Progenitor cell of endocrine pancreas (in vitro differentiated cells): ENCODE results near the gene PXMP4. TPM values are rescaled to one million over a fixed set of nuclear protein-coding genes. Genes with fewer than 3 reads are reported as not detected.
A peak's percentile ranks its signal among the peaks of the same experiment; 100 is the strongest.

ENCODE experiments used
- DNase-seq: peaks from one replicate; pipeline ENCODE4 v3.0.0; 2021; ENCODE audit warnings: low spot score; ENCODE audit not compliant: unreplicated experiment
- H3K27ac Mint-ChIP-seq: 2 replicates; pipeline ENCODE4 v1.8.0; 2021; ENCODE audit warnings: mild to moderate bottlenecking, moderate library complexity, mixed read lengths
- H3K27me3 Mint-ChIP-seq: 2 replicates; pipeline ENCODE4 v1.8.0; 2021; ENCODE audit warnings: mixed read lengths
- H3K36me3 Mint-ChIP-seq: 2 replicates; pipeline ENCODE4 v1.8.0; 2022; ENCODE audit warnings: mixed read lengths; ENCODE audit not compliant: insufficient read depth
- H3K4me1 Mint-ChIP-seq: 2 replicates; pipeline ENCODE4 v1.8.0; 2021; ENCODE audit warnings: low read depth, mixed read lengths
- H3K4me3 Mint-ChIP-seq: 2 replicates; pipeline ENCODE4 v1.8.0; 2021; ENCODE audit warnings: low read depth, mild to moderate bottlenecking, moderate library complexity, mixed read lengths
- H3K9me3 Mint-ChIP-seq: 2 replicates; pipeline ENCODE4 v1.8.0; 2021; ENCODE audit warnings: low read depth, mixed read lengths
- CTCF ChIP-seq: fragments of 200-600 bp; sonication (generic); IDR thresholded peaks from one replicate; pipeline ENCODE4 v1.5.0; 2021; ENCODE audit warnings: antibody characterized with exemption, mild to moderate bottlenecking; ENCODE audit not compliant: unreplicated experiment
- total RNA-seq: library from RNA; stranded (reverse); gene quantifications from 2 replicates; pipeline ENCODE4 v1.2.1, GENCODE V29; 2021

PXMP4 gene
- total RNA-seq, 1 donor from 2014 or later, result 5.0 TPM

- DNase-seq, result peak; percentile 50
- TF ChIP-seq CTCF, result peak; percentile 11
- H3K27me3 Mint-ChIP-seq, result no peaks in the 10 kb centered on the region
- peak overlapping the region; percentile 80 for H3K27ac Mint-ChIP-seq
- H3K4me3 Mint-ChIP-seq, result peak overlapping the region; percentile 77
- peaks cover 2% of the 10 kb centered on the region for H3K36me3 Mint-ChIP-seq
- H3K4me1 Mint-ChIP-seq, result peaks cover 17% of the 10 kb centered on the region
- H3K9me3 Mint-ChIP-seq, result no peaks in the 10 kb centered on the region
Measured at GRCh38 chr20:33685328-33686099, 34.6 kb downstream of the PXMP4 start.

- DNase-seq, result no peak
- no peaks in the 10 kb centered on the region for H3K27me3 Mint-ChIP-seq
- H3K4me3 Mint-ChIP-seq, result peak overlapping the region; percentile 77
- no peaks in the 10 kb centered on the region for H3K9me3 Mint-ChIP-seq
- peak overlapping the region; percentile 93 for H3K27ac Mint-ChIP-seq
- no peak for TF ChIP-seq CTCF
- peaks cover 17% of the 10 kb centered on the region for H3K4me1 Mint-ChIP-seq
- peaks cover 2% of the 10 kb centered on the region for H3K36me3 Mint-ChIP-seq
Measured at GRCh38 chr20:33684533-33685327, 35.4 kb downstream of the PXMP4 start.

GRCh38 chr20:33681728-33682353 is 38.3 kb downstream of the PXMP4 start:
- H3K9me3 Mint-ChIP-seq, result no peaks in the 10 kb centered on the region
- DNase-seq, result no peak
- H3K4me1 Mint-ChIP-seq, result peaks cover 11% of the 10 kb centered on the region
- peak overlapping the region; percentile 9 for H3K27ac Mint-ChIP-seq
- TF ChIP-seq CTCF, result no peak
- H3K36me3 Mint-ChIP-seq, result peaks cover 9% of the 10 kb centered on the region
- H3K27me3 Mint-ChIP-seq, result no peaks in the 10 kb centered on the region
- H3K4me3 Mint-ChIP-seq, result no peak overlapping the region

- H3K27me3 Mint-ChIP-seq, result no peaks in the 10 kb centered on the region
- DNase-seq, result no peak
- no peak for TF ChIP-seq CTCF
- H3K4me1 Mint-ChIP-seq, result peaks cover 8% of the 10 kb centered on the region
- H3K36me3 Mint-ChIP-seq, result peaks cover 9% of the 10 kb centered on the region
- H3K27ac Mint-ChIP-seq, result no peak overlapping the region
- H3K9me3 Mint-ChIP-seq, result no peaks in the 10 kb centered on the region
- H3K4me3 Mint-ChIP-seq, result no peak overlapping the region
Measured at GRCh38 chr20:33681288-33681687, 38.8 kb downstream of the PXMP4 start.

GRCh38 chr20:33680686-33681085 is 39.4 kb downstream of the PXMP4 start:
- Mint-ChIP-seq H3K27ac (no peak overlapping the region), H3K36me3 (peaks cover 9% of the 10 kb centered on the region), H3K4me1 (peaks cover 8% of the 10 kb centered on the region), H3K4me3 (no peak overlapping the region), H3K9me3 (no peaks in the 10 kb centered on the region), H3K27me3 (no peaks in the 10 kb centered on the region)
- TF ChIP-seq CTCF, result no peak
- DNase-seq, result no peak
